HG02759 (cell line): ENCODE measurements around the gene CCDC83.
A peak's percentile ranks its signal among the peaks of the same experiment; 100 is the strongest.
"Not testable (repeated sequence)": the region's sequence is repeated elsewhere in the genome, so short reads cannot be mapped to it uniquely, and the experiment has no call there.

ENCODE experiments used
- ATAC-seq: cut with Tn5 transposase; IDR thresholded peaks from one replicate; pipeline ENCODE4 v1.9.1; 2021; ENCODE audit warnings: mild to moderate bottlenecking, moderate library complexity; ENCODE audit not compliant: unreplicated experiment

The CCDC83 gene

GRCh38 chr11:85835263-85835662 lies 19.9 kb upstream of the CCDC83 start:
- no peak for ATAC-seq

GRCh38 chr11:85835729-85836128 lies 19.5 kb upstream of the CCDC83 start:
- no peak for ATAC-seq

- ATAC-seq = not testable (repeated sequence)
Observed at GRCh38 chr11:85840932-85841331, 14.3 kb upstream of the CCDC83 start.

- ATAC-seq = no peak
Observed at GRCh38 chr11:85843929-85844328, 11.3 kb upstream of the CCDC83 start.

- no peak for ATAC-seq
Observed at GRCh38 chr11:85844439-85845123, 10.6 kb upstream of the CCDC83 start.

- no peak for ATAC-seq
Observed at GRCh38 chr11:85845124-85845631, 10.0 kb upstream of the CCDC83 start.

- no peak for ATAC-seq
Observed at GRCh38 chr11:85847436-85847835, 7.7 kb upstream of the CCDC83 start.

GRCh38 chr11:85848006-85848405 lies 7.2 kb upstream of the CCDC83 start:
- ATAC-seq = no peak

- ATAC-seq = no peak
Observed at GRCh38 chr11:85848556-85848955, 6.6 kb upstream of the CCDC83 start.

GRCh38 chr11:85852754-85853153 lies 2.4 kb upstream of the CCDC83 start:
- not testable (repeated sequence) for ATAC-seq

- not testable (repeated sequence) for ATAC-seq
Observed at GRCh38 chr11:85853541-85853940, 1.6 kb upstream of the CCDC83 start.

GRCh38 chr11:85854212-85854556 lies 999 bp upstream of the CCDC83 start:
- ATAC-seq = no peak

- ATAC-seq = peak; percentile 99
Observed at GRCh38 chr11:85854557-85855340, 434 bp upstream of the CCDC83 start.

GRCh38 chr11:85857098-85857497 lies 1.9 kb downstream of the CCDC83 start:
- no peak for ATAC-seq

- not testable (repeated sequence) for ATAC-seq
Observed at GRCh38 chr11:85859541-85859940, 4.4 kb downstream of the CCDC83 start.

- no peak for ATAC-seq
Observed at GRCh38 chr11:85863855-85864254, 8.7 kb downstream of the CCDC83 start.

- no peak for ATAC-seq
Observed at GRCh38 chr11:85866137-85866827, 11.1 kb downstream of the CCDC83 start.

GRCh38 chr11:85867751-85868150 lies 12.6 kb downstream of the CCDC83 start:
- no peak for ATAC-seq

- ATAC-seq = no peak
Observed at GRCh38 chr11:85869781-85870180, 14.6 kb downstream of the CCDC83 start.

- ATAC-seq = no peak
Observed at GRCh38 chr11:85874265-85874664, 19.1 kb downstream of the CCDC83 start.

- ATAC-seq = no peak
Observed at GRCh38 chr11:85875505-85875904, 20.3 kb downstream of the CCDC83 start.

- no peak for ATAC-seq
Observed at GRCh38 chr11:85884581-85885021, 29.4 kb downstream of the CCDC83 start.
